Heart left ventricle (tissue), 13 donors: ENCODE results near the gene DDX42.

Source experiments
- POLR2A ChIP-seq, 2 donors: fragments of 450-650 bp; IDR thresholded peaks; one replicate each; pipeline ENCODE4 v1.6.1; 2017; ENCODE audit warnings: antibody characterized with exemption in 2 of 2, mild to moderate bottlenecking in 2 of 2, moderate library complexity in 2 of 2
- TF ChIP-seq, protein P1 (sequence below), 12 donors: fragments of 200-600 bp; sonication (generic) in 4 of 12; IDR thresholded peaks; one replicate each; pipeline versions ENCODE4 v1.5.0 to v1.8.0; 2018 to 2022; ENCODE audit warnings: antibody characterized with exemption in 12 of 12, mild to moderate bottlenecking in 5 of 12
- donor health status: ischemic (EF 13 %, LVEDD 7.1; RV severe dilation, severe dysfunction).
- donor health status: DM: no; HTN: yes; CAD: no.
- donor health status: DM: no; HTN: no; CAD: no.
- donor health status: ischemic (EF 25% LVEDD 6.9; RV normal size, moderate dysfunction).
- donor health status: ischemic (EF 25% LVEDD 5.7; RV mildly dilated, moderate dysfunction).
- donor health status: ischemic (EF 35%, LVEDD 5.7; RV mildly dilated, moderate dysfunction).
- donor health status: nonischemic (EF 11% LVEDD 7.7; RV severe dilation, severe dysfunction).
- donor health status: DM: yes; HTN: yes; CAD: no.
- donor health status: PGD.
- donor health status: ischemic (EF 29% LVEDD 5.4; RV normal size, mild dysfunction).
- donor health status: nonischemic (EF 23%, LVEDD 6.1; RV moderate dilation, normal function).

DNA sequence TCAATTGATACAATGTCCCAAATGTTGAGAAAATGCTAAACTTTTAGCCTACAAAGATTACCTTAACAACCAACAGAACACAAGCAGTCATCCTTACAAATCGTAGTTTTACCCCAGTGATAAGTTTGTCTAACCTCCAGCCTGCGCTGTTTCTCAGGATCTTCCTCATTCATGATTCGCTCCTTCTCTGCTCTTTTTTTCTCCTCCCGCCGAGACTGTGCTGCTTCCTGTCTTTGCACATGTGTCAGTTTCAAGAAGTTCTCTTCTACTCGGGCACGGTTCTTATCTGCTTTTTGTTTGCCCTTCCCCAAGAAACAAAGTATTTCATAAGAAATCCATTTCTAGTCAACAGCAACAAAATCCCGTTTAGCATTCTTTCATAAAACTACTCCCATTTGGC is 22.2 kb upstream of the DDX42 start:
- no peak for TF ChIP-seq POLR2A (IDR thresholded peaks at IDR 0.05)
- TF ChIP-seq, protein P1, sequence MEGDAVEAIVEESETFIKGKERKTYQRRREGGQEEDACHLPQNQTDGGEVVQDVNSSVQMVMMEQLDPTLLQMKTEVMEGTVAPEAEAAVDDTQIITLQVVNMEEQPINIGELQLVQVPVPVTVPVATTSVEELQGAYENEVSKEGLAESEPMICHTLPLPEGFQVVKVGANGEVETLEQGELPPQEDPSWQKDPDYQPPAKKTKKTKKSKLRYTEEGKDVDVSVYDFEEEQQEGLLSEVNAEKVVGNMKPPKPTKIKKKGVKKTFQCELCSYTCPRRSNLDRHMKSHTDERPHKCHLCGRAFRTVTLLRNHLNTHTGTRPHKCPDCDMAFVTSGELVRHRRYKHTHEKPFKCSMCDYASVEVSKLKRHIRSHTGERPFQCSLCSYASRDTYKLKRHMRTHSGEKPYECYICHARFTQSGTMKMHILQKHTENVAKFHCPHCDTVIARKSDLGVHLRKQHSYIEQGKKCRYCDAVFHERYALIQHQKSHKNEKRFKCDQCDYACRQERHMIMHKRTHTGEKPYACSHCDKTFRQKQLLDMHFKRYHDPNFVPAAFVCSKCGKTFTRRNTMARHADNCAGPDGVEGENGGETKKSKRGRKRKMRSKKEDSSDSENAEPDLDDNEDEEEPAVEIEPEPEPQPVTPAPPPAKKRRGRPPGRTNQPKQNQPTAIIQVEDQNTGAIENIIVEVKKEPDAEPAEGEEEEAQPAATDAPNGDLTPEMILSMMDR (IDR thresholded peaks at IDR 0.05) = no peak
